ENCODE measurements around the gene SULT2B1. TPM values are rescaled to one million over a fixed set of nuclear protein-coding genes. Genes with fewer than 3 reads are reported as not detected.

The SULT2B1 gene
- total and polyA plus RNA-seq, 2 donors, result 0.30 to 0.42 TPM

DNA sequence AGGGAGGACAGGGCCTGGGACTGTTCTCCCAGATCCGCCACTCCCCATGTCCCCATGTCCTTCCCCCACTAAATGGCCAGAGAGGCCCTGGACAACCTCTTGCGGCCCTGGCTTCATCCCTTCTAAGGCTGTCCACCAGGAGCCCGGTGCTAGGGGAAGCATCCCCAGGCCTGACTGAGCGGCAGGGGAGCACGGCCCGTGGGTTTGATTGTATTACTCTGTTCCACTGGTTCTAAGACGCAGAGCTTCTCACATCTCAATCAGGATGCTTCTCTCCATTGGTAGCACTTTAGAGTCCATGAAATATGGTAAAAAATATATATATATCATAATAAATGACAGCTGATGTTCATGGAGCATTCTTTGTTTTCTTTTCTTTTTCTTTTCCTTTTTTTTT lies 55.4 kb downstream of the SULT2B1 start:
- WGBS, result 83% methylated on average over 7 of the region's 7 CpGs
- Histone ChIP-seq H3K27ac (ENCODE audit: low read depth) (no peak overlapping the region), H3K4me1 (ENCODE audit: insufficient read depth) (no peaks in the 10 kb centered on the region), H3K4me3 (ENCODE audit: low read depth, low read length) (no peak overlapping the region), H3K36me3 (ENCODE audit: insufficient read depth) (no peaks in the 10 kb centered on the region)
- no peak for DNase-seq (ENCODE audit: extremely low spot score)

DNA sequence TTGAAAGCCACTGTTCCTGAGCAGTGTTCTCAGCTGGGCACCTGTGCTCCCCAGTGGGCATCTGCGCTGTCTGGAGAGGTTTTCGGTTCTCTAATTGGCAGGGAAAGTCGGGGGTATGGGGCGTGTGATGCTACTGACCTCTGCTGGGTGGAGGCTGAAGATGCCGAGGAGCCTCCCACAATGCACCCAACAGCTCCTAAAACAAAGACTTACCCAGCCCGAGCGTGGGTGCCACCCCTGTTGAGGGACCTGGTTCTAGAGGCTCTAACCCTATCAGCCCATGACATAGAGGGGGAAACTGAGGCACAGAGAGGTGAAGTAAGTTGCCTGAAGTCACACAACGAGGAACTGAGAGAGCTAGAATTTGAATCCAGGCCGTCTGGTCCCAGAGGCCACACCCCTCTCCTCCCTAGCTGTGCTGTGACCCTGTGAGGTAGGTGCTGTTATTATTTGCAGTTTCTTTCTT lies 56.9 kb downstream of the SULT2B1 start:
- H3K36me3 ChIP-seq (ENCODE audit: insufficient read depth), result no peaks in the 10 kb centered on the region
- H3K4me3 ChIP-seq (ENCODE audit: low read depth, low read length), result no peak overlapping the region
- DNase-seq (ENCODE audit: extremely low spot score), result no peak
- no peaks in the 10 kb centered on the region for H3K4me1 ChIP-seq (ENCODE audit: insufficient read depth)
- WGBS, result 15% methylated on average over 9 of the region's 9 CpGs
- no peak overlapping the region for H3K27ac ChIP-seq (ENCODE audit: low read depth)

GRCh38 chr19:48609571-48610108 lies 57.7 kb downstream of the SULT2B1 start:
- no peak overlapping the region for H3K27ac ChIP-seq (ENCODE audit: low read depth)
- WGBS, result 94% methylated on average over 20 of the region's 20 CpGs
- H3K4me3 ChIP-seq (ENCODE audit: low read depth, low read length), result no peak overlapping the region
- H3K4me1 ChIP-seq (ENCODE audit: insufficient read depth), result no peaks in the 10 kb centered on the region
- H3K36me3 ChIP-seq (ENCODE audit: insufficient read depth), result no peaks in the 10 kb centered on the region
- no peak for DNase-seq (ENCODE audit: extremely low spot score)

DNA sequence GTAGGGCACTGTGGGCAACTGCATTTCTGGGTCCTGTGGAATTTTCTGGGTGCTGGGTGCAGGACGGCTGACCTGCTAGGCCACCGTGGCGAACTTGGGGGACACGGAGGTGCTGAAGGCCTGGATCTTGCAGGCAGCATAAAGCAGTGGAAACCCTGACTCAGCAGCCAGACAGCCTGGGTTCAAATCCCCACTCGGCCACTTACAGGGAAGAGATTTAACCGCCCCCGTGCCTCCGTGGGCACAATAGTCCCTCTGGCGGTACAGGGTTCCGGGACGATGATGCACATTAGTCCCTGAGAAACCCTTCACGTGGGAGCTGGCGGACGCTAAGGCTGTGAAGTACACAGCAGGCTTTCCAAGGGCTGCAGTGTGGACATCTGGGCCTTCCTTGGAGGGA lies 59.9 kb downstream of the SULT2B1 start:
- Histone ChIP-seq H3K27ac (ENCODE audit: low read depth) (no peak overlapping the region), H3K36me3 (ENCODE audit: insufficient read depth) (no peaks in the 10 kb centered on the region), H3K4me3 (ENCODE audit: low read depth, low read length) (no peak overlapping the region), H3K4me1 (ENCODE audit: insufficient read depth) (no peaks in the 10 kb centered on the region)
- 91% methylated on average over 14 of the region's 14 CpGs for WGBS
- no peak for DNase-seq (ENCODE audit: extremely low spot score)

DNA sequence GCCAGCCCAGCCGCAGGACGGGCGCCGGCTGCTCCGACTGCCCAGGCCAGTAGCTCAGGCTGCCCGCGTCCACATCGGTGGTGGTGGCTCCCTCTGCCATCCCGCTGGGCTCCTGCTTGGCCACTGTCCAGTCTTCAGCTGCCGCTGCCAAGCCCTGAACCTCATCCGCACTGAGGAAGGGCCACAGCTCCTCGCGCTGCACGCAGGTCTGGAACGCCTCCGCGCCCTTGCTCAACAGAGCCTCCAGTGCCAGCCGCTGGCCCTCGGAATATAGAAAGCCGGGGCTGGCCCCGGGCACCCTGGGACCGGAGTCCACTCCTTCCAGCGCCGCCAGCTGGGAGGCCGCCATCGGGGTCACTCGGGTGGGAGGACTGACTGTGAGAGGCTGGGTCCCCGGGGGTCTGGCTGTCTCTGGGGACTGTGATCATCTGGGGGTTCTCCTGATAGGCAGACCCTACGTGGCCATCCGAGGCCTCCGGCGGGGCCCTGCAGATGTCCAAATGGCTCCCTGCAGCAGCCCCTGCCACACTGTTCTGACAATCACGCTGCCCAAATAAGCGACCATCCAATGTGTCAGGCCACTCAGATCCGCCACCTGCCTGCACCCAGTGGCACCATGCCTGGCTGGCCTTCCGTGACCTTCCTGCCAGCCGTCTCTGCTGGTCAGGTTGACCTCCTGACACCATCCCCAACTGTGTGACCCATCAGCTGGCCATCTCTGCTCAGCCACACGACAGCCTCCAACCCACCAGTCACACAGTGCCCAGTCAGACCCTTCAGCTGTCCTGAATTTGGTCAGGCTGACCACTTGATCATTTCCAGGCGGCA lies 61.3 kb downstream of the SULT2B1 start:
- no peaks in the 10 kb centered on the region for H3K4me1 ChIP-seq (ENCODE audit: insufficient read depth)
- no peak for DNase-seq (ENCODE audit: extremely low spot score)
- no peak overlapping the region for H3K27ac ChIP-seq (ENCODE audit: low read depth)
- no peaks in the 10 kb centered on the region for H3K36me3 ChIP-seq (ENCODE audit: insufficient read depth)
- 86% methylated on average over 39 of the region's 39 CpGs for WGBS
- no peak overlapping the region for H3K4me3 ChIP-seq (ENCODE audit: low read depth, low read length)

- Histone ChIP-seq H3K27ac (ENCODE audit: low read depth) (peak overlapping the region; percentile 0), H3K4me3 (ENCODE audit: low read depth, low read length) (no peak overlapping the region), H3K4me1 (ENCODE audit: insufficient read depth) (no peaks in the 10 kb centered on the region), H3K36me3 (ENCODE audit: insufficient read depth) (no peaks in the 10 kb centered on the region)
- 60% methylated on average over 13 of the region's 13 CpGs for WGBS
- no peak for DNase-seq (ENCODE audit: extremely low spot score)
Measured at GRCh38 chr19:48613852-48614435, 62.0 kb downstream of the SULT2B1 start.

GRCh38 chr19:48614436-48615230 lies 62.7 kb downstream of the SULT2B1 start, which contains the start of gene FAM83E:
TSS of gene FAM83E (minus strand) at chr19:48615076. CDS start at chr19:48613372, 1,704 bp downstream.
- H3K36me3 ChIP-seq (ENCODE audit: insufficient read depth), result no peaks in the 10 kb centered on the region
- 40% methylated on average over 31 of the region's 31 CpGs for WGBS
- no peak for DNase-seq (ENCODE audit: extremely low spot score)
- no peak within 1 kb of the TSS for H3K4me3 ChIP-seq (ENCODE audit: low read depth, low read length)
- no peaks in the 10 kb centered on the region for H3K4me1 ChIP-seq (ENCODE audit: insufficient read depth)
- peak within 1 kb of the TSS; percentile 0 for H3K27ac ChIP-seq (ENCODE audit: low read depth)

- H3K36me3 ChIP-seq (ENCODE audit: insufficient read depth), result no peaks in the 10 kb centered on the region
- no peak for DNase-seq (ENCODE audit: extremely low spot score)
- no peaks in the 10 kb centered on the region for H3K4me1 ChIP-seq (ENCODE audit: insufficient read depth)
- no peak overlapping the region for H3K27ac ChIP-seq (ENCODE audit: low read depth)
- no peak overlapping the region for H3K4me3 ChIP-seq (ENCODE audit: low read depth, low read length)
- WGBS, result 69% methylated on average over 19 of the region's 19 CpGs
Measured at GRCh38 chr19:48615231-48616040, 63.5 kb downstream of the SULT2B1 start.

- no peak overlapping the region for H3K27ac ChIP-seq (ENCODE audit: low read depth)
- H3K4me3 ChIP-seq (ENCODE audit: low read depth, low read length), result no peak overlapping the region
- 84% methylated on average over 16 of the region's 16 CpGs for WGBS
- H3K36me3 ChIP-seq (ENCODE audit: insufficient read depth), result no peaks in the 10 kb centered on the region
- H3K4me1 ChIP-seq (ENCODE audit: insufficient read depth), result no peaks in the 10 kb centered on the region
- DNase-seq (ENCODE audit: extremely low spot score), result no peak
Measured at GRCh38 chr19:48616041-48616436, 64.1 kb downstream of the SULT2B1 start.

GRCh38 chr19:48616491-48617056 lies 64.6 kb downstream of the SULT2B1 start:
- DNase-seq (ENCODE audit: extremely low spot score), result no peak
- Histone ChIP-seq H3K4me1 (ENCODE audit: insufficient read depth) (no peaks in the 10 kb centered on the region), H3K36me3 (ENCODE audit: insufficient read depth) (no peaks in the 10 kb centered on the region), H3K27ac (ENCODE audit: low read depth) (no peak overlapping the region), H3K4me3 (ENCODE audit: low read depth, low read length) (no peak overlapping the region)
- 63% methylated on average over 12 of the region's 12 CpGs for WGBS

DNA sequence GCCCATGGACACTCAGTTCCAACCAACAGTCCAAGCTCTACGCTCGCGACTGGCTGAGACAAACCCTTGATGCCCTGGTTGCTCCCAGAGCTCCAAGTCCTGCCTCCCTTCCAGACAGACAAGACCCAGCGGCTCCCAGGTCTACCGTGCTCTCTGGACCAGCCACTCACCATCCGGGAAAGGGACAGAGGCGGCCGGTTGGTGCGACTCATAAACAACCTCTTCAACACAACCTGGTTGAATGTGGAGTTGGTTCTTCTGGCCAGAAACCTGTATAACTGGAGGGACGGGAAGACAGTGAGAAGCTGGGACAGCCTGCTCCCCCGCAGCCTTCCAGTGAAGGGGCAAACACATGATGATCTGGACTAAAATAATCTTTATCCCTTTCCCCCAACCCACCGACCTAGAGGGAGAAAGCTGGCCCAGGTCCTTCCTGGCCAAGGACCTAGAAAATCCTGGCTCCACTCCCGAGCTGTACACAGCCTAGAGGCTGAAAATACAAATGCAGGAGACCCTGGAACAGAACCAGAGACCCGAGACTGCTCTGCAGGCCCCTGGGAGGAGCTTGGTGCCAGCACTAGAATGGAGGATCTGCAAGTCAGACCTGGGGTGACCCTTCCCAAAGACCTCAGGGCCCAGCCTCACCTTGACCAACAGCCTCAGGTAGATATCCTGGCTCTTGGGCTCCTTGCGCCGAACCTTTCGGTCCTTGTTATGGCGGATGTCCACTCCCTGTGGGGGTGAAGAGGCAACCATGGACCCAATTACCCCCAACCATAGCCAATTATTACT lies 65.4 kb downstream of the SULT2B1 start:
- no peak for DNase-seq (ENCODE audit: extremely low spot score)
- Histone ChIP-seq H3K4me1 (ENCODE audit: insufficient read depth) (no peaks in the 10 kb centered on the region), H3K4me3 (ENCODE audit: low read depth, low read length) (no peak overlapping the region), H3K36me3 (ENCODE audit: insufficient read depth) (no peaks in the 10 kb centered on the region), H3K27ac (ENCODE audit: low read depth) (no peak overlapping the region)
- 57% methylated on average over 18 of the region's 18 CpGs for WGBS

DNA sequence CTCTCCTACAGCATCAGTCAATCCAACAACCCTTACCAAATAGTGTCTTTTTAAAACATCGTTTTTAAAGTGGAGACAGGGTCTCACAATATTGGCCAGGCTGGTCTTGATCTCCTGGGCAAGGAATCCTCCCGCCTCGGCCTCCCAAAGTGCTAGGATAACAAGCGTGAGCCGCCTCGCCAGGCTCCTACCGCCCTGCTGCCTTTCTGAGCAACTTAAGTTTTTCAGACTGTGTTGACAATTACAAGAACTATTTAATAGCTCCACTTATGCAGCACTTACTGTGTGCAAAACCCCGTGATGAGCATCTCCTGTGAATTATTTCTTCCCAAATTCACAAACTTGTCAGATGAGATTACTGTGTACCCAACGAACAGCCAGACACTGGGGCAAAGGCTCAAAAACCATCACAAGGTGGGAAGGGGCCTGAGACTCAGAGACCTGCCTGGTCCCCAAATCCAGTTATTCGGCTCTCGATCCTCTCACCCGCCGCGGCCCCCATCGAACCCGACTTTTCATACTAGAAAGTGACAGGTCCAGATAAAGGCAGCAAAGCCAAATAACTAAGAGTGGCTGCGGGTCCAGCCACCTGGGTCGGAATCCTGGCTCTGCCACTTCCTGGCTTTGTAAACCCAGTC lies 66.4 kb downstream of the SULT2B1 start:
- no peaks in the 10 kb centered on the region for H3K4me1 ChIP-seq (ENCODE audit: insufficient read depth)
- WGBS, result 2% methylated on average over 18 of the region's 18 CpGs
- H3K4me3 ChIP-seq (ENCODE audit: low read depth, low read length), result peak overlapping the region; percentile 63
- DNase-seq (ENCODE audit: extremely low spot score), result no peak
- no peaks in the 10 kb centered on the region for H3K36me3 ChIP-seq (ENCODE audit: insufficient read depth)
- no peak overlapping the region for H3K27ac ChIP-seq (ENCODE audit: low read depth)
